NCI-H510A (cell line): ENCODE results near the gene SLC9C2.
"Not testable (repeated sequence)": the region's sequence is repeated elsewhere in the genome, so short reads cannot be mapped to it uniquely, and the experiment has no call there.

Source experiments
- DNase-seq: peaks from one replicate; lab custom pipeline; 2025; lab: John Stamatoyannopoulos, UW

Gene SLC9C2

DNA sequence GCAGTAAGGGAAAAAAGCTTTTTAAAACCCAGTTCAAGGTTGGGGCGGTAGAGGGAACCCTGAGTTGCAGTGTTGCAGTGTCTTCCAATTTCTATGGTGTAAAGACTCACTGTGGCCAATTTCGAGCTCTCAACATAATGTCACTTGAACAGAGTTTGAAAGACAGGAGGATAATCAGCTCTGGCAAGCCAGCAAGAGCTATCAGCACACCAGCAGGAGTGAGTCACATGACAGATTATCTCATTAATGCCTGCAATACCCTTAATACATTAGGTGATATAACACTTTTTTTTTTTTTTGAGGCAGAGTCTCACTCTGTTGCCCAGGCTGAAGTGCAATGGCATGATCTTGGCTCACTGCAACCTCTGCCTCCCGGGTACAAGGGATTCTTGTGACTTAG is 22.8 kb downstream of the SLC9C2 start:
- no peak for DNase-seq

DNA sequence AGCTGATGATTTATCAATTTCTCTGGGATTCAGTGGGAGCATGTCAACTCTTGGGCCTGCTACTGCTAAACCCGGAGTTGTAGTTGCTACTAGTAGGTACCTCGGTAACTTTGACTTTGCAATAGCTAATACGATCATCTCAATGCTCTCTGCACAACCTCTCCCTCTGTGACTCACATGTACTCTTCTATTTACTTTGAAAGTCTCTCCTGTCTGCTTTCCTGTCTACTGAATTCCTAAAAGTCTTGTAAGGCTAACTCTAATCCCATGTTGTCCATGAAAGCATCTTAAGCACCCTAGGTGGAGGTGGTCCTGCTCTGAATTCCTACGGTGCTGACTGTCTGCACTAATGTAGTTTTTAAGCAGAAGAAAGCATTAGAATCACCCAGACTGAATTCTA is 29.3 kb downstream of the SLC9C2 start:
- no peak for DNase-seq

DNA sequence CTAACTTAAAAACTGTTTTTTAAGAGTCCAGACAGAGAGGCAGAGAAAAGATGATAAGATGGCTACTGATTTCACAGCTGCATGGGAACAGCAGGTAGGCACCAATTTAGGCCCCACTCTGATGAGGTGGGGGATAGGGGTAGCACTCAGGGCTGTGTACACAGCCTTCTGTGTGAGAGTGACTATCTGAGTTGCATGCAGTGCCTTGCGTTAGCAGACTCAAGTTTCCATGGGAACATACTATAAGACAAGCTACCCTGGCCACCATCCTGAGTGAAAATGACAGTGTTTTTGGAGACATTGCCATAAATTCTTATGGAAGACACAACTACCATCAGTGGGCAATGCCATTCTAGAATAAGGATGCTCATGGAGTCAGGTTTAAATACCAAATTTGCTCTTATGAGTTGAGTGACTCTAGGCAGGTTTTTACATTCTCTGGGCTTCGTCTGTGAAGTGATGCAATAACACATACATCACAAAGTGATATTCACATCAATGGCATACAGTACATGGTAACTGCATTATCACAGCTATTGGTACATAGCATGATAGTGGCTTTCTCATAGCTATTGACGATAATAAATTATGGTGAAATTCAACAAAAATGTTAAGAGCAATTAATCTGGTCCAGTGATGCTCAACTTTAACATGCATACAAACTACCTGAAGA is 30.5 kb downstream of the SLC9C2 start:
- no peak for DNase-seq

DNA sequence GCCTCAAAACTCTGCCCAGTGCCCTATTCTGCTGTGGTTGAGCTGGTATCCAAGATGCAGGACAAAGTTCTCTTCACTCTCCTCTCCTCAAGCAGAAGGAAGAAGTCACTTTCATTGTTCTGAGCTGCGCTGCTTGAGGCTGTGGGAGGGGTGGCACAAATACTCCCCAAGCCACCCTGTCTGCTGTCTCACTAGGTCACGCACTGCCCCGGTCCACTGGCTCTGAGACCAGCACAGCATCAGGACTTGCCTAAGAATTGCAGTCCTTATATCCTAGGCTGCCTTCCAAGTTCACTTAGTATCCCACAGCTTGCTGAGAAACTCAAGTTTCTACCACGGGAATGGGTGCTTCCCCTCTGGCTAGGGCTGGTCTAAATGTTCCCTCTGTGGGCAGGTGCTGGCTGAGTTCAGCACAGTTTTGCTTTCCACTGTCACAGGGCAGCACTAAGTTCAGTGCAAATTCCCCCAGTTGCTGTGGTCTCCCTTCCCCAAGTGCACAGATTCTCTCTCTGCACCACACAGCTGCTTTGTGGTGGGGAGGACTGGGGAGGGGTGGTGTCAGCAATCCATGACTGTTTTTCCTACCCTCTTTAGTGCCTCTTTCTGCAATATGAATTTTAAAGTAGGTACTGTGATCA is 32.4 kb downstream of the SLC9C2 start:
- DNase-seq = no peak

DNA sequence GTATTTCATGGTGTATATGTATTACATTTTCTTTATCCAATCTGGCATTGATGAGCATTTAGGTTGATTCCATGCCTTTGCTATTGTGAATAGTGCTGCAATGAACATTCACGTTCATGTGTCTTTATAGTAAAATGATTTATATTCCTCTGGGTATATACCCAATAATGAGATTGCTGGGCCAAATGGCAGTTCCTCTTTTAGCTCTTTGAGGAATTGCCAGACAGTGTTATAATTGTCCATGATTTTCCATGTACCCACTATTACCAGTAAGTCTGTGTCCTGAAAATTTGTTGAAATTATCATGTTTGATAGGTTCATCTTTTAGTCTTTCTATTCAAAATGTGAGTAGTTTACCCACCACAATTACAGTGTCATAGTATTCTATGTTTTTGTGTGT is 34.4 kb downstream of the SLC9C2 start:
- no peak for DNase-seq

DNA sequence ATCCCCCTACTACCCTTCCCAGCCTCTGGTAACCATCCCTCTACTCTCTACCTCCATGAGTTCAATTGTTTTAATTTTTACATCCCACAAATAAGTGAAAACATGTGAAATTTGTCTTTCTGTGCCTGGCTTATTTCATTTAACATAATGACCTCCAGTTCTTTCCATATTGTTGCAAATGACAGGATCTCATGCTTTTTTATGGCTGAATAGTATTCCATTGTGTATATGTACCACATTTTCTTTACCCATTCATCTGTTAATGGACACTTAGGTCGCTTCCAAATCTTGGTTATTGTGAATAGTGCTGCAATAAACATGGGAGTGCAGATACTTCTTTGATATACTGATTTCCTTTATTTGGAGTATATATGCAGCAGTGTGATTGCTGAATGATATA is 39.0 kb downstream of the SLC9C2 start:
- DNase-seq = not testable (repeated sequence)

DNA sequence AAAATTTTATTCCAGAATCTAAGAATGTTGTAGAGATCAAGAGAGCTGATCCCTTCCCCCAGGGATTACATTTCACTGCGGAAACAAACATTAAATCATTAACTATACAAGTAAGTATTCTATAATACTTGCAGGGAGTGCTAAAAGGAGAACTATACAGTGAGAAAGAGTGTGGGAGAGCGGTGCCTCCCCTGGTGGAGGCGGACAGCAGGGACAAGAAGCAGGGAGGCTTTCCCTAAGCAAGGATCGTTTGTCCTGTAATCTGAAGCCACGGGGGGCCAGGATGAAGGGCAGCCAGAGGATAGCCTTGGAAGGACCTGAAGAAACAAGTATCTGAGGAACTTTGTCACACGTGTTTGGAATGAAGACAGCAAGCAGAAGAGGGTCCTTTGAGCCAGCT is 40.1 kb downstream of the SLC9C2 start:
- DNase-seq = no peak

DNA sequence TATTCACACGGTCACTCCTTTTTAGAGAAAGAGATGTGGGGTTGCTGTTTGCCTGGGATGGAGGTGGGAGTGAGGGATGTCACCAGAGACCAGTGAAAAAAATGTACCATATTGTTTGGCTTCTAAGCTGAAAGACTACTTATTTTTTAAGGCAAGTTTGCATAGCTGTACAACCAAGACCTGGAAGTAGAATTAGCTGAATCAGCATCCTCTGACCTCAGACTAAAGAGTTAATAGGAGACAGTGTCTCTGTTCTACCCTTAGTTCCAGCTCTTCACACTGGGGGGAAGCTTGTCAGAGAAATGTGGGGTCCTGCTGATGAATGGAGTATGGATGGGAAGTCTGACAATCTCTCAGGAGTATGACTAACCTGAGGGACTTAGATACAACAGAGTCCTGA is 41.6 kb downstream of the SLC9C2 start:
- DNase-seq = no peak

DNA sequence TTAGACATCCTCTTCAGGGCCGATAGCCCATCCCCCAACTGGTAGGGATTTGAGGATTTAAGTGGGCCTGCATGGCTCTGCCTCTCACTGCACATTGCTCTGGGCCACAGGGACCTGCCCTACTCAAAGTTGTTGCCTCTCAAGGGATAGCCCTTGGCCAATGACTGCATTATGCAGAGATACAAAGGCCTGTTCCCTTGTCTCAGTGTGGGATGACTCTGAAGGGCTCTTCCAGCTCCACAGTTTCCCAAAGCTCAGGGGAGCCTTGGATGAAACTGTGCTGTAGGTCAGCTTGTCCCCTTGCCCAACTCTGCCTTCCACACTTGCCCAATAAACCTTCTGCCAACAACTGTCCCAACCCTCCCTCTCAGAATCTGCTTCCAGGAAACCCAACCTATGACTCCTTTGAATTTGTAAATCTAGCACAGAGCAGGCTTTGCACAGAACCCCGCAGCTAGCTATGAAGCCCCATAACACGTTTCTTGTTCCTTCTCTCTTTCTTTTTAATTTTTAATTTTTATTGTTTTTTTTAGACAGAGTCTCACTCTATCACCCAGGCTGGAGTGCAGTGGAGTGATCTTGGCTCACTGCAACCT is 42.5 kb downstream of the SLC9C2 start:
- no peak for DNase-seq

DNA sequence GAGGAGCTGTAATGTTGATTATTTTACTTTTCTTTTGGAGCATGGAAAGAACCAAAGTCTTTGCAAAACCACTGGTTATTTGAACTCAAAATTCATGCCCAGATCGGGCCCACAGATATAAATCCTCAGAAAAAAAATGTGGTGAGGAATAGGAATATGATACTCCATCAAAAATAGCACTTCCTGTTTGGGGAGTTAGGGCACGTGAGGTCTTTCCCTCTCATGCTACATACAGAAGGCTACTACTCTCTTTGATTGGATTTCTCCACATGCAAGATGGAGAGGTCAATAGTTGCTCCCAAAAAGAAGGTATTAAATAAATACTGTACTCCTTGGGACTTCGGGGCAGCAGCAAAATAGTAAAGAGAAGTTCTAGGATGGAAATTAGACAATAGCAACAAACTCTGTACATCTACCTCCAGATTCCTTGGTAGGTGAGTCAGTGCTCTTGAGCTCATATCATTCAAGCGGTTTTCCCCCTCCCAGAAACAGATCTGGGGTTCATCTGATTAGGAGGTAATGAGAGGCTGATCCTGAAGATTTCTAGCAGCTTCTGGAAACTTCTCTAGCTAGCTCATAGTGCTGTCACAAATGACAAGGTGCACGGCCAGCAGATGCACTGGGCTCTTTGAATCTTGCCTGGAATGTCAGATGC is 47.1 kb downstream of the SLC9C2 start:
- DNase-seq = no peak

DNA sequence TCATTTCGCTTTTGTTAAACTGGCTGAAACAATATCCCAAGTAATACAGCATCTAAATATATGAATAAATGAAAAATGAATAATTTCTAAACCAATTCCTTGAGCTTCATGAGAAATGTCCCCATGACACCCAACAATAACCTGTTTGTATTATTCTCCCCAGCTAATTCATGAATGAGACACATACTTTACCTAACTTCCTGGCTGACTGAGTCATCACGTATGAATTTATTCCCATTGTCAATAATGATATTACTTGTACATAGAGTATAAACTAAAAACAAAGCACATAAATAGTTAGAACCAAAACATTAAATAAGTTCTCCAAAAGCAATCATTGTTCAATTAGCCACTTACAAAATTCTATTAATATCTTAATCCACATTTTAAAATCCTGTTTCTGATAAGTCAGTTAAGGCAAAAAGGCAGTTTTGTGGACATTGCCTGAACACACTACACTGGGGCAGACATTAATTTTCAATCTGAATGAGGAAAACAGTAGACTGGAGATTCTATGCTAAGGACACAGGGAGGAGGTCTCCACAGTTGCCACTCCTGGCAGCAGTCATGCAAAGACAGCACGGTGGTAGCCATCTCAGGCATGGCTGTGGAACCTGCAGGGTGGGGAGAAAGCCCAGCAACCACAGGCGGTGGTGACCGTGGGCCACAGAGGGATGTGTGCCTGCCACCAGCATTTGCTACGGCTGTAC is 48.2 kb downstream of the SLC9C2 start:
- DNase-seq = no peak

DNA sequence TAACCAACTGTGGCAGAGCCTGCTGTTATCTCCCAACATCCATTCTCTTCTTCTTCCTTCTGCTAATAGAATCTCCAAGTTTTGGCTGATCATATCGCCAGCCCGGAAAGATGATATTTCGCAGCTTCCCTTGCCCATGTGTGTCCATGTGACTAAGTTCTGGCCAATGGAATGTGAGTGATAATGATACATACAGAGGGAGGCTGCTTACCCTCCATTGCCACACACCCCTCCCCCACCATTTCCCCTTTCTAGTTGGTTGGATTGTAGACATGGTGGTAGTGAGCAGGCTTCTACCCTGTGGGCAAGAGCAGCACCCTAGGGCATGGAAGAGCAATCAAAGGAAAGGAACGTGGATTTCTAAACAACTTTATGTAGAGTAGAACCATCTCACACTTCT is 48.8 kb downstream of the SLC9C2 start:
- no peak for DNase-seq

DNA sequence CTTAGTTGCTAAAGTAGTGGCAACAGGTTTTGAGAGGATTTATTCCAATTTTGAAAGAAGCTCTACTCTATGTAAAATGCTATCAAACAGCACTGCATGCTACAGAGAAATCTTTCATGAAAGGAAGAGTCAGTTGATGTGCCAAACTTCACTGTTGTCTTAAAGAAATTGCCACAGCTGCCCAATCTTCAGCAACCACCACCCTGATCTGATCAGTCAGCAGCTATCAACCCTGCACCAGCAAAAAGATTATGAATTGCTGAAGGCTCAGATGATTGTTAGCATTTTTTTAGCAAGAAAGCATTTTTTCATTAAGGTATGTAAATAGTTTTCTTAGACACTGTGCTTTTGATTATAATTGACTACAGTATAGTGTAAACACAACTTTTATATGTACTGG is 49.6 kb downstream of the SLC9C2 start:
- DNase-seq = no peak

DNA sequence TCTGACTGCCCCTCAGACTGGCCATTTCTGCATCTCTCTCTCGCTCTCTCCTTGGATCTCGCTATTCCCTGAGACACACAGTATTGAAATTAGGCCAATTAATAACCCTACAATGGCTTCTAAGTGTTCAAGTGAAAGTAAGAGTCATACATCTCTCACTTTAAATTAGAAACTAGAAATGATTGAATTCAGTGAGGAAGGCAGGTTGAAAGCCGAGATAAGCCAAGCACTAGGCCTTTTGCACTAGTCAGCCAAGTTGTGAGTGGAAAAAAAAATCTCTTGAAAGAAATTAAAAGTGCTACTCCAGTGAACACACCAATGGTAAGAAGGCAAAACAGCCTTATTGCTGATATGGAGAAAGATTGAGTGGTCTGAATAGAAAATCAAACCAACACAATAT is 51.2 kb downstream of the SLC9C2 start:
- DNase-seq = no peak

DNA sequence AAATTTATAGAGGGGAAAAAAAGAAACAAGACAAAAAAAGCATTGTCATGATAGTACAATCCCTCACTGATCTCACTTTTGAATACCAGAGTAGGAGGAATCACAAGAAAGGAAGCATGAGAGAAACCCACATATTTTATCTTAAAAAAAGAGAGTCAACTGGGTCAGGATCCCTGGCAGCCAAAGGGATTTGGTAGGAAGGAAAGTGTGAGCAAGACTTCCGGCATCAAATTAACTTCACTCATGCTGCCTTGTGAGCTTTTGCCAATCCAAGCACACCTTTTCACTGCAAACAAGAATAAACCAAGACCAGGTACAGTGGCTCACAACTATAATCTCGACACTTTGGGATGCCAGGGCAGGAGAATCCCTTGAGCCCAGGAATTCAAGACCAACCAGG is 53.1 kb downstream of the SLC9C2 start:
- DNase-seq = no peak

DNA sequence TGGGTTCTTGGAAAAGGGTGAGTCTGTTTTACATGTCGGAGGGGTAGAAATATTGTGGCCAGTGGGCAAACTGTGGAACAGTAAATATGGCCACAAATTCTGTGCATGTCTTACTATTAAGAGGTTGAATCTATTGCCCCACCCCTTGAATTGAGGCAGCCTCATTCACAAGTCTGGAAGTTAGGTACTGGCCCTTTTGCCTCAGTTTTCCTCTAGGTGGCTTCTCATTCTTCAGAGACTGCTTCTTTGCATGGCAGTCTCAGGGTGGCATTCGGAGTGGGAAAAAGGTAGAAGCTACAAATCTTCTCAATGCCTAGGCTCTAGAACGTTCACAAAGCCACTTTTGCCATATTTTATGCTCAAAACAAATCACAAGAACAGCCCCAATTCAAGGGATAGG is 57.2 kb downstream of the SLC9C2 start:
- DNase-seq = no peak

DNA sequence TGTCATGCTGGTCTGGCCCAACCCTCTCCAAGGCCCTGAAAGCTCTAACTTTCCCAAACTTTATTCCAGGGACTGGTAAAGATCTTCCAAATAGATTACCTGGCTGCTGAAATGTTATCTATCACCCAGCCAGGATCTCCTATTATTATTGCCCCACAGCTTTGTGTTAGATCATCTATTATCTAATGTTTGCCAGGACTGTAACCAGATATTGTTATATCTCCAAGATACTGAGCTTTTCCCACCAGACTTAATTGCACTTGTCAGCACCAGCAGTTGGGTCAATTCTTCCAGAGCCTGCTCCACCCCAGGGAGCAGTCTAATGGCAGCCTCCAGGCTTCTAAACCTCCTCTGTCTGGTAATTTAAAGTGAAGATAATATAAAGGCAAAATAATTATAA is 66.6 kb downstream of the SLC9C2 start:
- no peak for DNase-seq

DNA sequence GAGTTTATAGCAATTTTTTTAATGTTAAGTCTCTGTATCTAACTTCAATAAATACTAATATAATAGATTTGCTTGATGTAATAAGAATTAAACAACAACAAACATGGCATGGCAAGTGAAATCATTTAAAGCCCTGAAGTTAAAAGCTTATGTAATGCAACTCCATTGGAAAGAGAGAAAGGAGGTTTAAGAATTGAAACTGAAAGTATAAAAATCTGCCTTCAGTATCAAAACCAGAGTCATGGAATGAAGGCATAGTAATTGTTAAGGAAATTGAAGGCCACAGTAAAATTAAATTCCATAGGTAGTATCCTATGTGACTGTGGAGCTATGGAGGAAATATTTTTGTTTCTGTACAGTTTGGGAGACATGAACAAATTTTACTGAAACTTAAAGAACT is 70.6 kb downstream of the SLC9C2 start:
- DNase-seq = no peak

DNA sequence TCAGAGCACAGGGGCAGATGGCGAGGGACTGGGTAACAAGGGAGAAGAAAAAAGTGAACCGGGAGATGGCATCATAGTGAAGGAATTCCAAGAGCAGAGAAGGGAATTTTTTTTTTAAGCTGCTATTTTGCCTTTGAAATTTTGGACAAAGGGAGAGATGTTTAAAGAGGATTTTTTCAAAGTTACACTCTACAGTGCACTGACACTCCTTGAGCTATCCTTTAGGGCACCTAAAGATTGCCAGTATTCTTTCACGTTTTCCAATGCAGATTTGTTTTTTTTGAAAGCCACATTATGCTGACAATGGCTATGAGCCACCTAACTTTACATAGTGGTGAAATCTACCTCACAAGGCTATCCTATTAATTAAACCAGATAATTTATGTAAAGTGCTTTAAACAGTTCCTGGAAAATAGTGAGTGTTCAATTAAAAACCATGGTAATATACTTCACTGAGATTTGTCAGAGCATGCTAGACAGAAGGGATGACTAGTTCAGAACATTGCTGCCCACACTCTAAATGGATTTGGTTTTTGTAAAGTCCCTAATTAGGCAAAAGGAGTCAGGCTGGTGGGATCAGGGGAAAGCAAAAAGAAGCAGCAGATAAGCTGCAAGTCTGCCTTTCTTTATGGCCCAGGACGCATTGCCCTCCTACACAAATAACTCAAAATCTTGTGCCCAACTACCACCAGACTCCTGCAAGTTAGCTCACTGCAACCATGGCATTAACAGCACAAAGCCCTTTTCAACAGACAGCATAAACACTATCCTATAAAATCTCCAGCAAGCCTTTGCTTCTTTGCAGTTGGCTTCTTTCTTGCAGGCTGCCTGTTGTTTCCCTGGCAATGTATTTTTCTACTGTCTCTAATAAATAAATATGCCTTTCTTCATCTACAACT is 71.8 kb downstream of the SLC9C2 start:
- no peak for DNase-seq

DNA sequence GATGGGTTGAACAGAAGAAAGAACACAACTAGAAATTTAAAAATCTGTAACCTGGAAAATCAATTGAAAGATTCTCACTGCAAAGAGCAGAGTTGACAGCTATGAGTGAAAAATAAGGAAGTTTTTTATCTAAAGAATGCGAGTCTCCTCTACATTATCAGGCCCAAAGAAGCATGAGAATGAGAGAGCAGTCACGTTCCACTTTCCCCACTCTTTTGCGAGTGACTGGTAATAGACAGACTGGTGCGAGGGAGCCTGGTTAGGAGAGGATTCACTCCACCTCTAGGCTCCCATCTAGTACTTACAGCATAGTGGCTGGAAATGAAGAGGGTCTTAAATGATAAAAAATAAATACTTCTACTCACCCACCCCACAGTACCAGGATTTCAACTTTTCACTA is 73.8 kb downstream of the SLC9C2 start:
- no peak for DNase-seq

DNA sequence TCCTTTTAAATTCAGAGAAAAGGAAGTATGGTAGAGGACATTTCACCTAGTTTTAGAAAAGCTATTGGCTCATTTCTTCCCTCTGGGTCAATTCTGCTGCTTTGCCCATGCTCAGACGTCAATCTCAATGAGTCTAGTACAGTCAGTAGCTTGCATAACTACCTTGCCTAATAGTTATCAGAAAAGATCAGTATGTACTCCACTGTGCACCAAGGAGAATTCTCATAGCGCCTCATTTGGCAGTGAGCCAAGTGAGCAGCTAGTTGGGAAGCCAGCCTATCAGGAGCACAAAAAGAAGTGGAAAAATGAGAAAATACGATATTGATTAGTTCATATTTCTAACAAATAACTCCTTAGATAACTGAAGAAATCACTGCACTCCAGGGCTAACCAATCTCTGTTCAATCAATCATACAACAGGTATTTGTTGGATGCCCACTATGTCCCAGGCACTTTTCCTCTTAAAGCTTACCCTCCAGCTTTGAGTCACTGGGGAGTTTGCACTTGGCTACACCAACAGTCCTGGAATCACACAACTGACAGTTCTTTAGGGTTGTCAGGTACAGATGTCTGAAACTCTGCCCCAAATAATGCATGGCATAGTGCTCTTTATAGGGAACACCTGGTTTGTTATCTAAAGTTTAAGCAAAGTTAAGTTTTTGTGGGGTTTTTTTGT is 75.6 kb downstream of the SLC9C2 start:
- DNase-seq = no peak
